GM18498 (cell line): ENCODE data around the gene TCF3.

Experiments
- ATAC-seq: cut with Tn5 transposase; IDR thresholded peaks from one replicate; pipeline ENCODE4 v1.9.1; 2021; ENCODE audit warnings: mild to moderate bottlenecking, moderate library complexity; ENCODE audit not compliant: unreplicated experiment

The TCF3 gene

DNA sequence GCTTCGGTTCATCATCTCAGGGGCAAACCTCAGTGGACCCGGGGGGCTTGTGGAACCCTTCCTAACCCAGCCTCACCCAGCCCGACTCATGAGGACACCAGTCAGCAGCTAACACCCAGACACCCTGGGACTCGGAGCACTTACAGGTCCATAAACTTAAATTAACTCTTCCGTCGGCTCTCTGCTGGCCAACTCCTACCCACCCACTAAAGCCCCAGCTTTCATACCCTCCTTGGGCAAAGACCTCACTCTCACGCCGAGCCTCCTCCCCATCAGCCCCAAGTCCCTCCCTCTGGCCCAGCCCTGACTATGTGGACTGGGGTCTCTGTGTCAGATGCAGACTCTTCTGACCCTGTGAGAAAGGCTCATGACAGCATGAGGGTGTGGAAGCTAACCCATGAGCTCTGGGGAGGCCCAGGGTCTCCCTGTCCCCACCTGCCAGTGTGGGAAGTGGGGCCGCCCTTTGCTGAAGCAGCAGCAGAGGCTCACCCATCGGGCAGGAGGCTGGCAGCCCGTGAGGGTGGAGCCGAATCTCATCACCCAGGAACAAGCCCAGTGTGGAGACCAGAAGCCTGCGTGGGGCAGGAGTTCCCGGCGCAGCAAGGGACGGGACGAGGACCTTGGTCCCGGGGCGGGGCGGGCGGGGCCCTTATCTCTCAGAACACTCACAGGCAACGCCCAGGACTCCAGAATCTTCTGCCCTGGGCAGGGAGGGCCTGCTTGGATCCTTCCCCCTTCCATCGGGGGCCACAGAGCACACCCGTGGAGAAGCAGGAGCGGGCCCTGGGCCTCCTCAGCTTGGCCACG, 19.8 kb downstream of the TCF3 start:
- no peak for ATAC-seq

DNA sequence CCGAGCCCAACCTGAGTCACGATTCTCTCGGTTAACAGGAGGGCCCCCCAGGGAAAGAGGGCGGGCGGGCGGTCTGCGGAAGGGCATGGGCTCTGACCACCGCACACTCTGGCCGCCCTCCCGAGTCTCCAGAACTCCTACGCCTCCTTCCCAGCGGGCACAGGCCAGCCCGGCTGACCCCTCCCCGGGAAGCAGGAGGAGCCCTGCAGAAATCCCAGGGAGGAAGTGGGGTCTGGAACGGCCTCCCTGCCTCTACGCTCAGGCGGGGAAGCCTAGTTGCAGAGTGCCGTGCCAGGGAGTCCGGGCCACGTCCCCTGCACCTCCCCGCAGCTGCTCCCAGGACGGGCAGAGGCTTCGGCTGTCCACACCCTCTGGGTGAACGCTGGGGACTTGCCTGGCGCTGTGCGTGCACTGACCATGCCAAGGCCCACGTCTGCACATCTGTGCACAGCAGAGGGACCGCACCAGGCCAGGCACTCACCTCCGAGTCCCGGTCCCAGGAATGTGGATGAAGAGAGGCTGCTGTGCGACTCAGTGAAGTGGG, 20.8 kb downstream of the TCF3 start:
- no peak for ATAC-seq

DNA sequence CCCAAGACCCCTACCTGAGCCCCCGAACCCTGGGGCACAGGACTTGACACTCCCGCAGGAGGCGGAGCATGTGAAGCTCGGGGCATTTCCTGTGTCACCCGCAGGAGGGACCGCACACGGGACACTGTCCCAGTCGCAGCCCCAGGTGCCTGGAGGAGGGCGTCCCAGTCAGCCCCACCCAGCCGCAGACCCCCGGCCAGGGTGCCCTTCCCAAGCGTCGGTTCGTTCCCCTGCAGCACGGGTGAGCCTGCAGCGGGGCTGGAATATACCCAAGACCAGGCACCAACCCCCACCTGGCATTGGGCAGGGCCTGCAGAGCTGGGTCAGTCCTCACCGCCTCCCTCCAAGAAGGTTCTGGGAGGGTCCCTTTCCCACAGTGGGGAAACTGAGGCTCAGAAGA, 21.6 kb downstream of the TCF3 start:
- ATAC-seq: no peak

DNA sequence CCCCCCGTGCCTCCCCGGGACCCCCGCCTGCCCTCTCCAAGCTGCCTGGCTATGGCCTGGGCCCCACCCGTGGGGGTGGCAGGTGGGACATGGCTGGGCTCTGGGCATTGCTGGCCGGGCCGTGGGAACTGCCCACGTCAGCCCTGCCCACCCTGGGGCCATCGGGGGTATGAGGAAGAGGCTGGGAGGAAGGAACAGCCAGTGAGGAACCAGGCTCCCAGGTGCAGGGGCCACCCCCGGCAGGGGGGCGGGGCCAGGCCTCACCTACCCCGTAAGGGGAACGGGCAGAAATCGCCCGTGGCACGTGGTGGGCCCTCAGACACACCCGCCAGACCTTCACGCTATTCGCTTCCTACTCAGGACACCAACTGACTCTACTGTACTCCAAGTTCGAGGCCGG, 22.4 kb downstream of the TCF3 start:
- ATAC-seq: no peak

DNA sequence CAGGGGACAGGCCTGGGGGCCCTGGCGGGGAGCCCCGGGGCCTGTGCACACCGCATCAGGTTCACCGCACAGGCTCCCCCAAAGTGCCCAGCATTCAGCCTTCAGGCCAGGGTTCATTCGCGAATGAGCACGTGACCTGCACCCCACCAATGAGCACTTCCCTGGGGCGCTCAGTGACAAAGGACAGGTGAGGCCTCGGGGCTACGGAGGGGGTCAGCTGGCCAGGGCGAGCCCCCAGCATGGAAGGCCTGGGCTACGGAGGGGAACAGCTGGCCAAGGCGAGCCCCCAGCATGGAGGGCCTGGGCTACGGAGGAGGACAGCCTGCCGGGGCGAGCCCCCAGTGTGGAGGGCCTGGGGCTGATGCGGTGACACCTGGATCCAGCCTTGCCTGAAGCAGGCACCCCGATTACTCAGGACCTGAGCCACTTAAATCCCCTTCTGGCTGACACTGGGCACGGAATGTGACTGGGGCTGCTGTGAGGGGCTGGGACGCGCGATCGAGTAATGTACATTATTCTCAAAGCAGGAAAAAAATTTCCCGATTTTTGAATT, 23.1 kb downstream of the TCF3 start:
- ATAC-seq: no peak

DNA sequence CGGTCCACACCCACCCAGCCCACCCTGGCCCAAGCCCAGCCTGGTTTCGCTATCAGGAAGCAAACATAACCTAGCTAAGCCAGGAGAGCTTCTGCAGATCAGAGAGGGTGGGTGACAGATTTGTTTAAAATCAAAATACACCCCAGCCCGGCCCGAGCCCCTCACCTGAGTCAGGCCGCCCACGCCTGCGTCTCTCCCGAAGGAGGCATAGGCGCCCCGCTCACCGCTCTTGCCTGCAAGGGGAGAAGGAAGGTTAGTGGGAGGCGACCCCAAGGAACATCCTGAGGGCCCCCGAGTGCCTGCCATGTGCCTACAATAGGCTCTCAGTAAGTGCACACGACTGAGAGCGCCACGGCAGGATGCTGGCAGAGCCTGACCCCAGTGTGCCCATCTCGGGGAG, 25.2 kb downstream of the TCF3 start:
- ATAC-seq: no peak

DNA sequence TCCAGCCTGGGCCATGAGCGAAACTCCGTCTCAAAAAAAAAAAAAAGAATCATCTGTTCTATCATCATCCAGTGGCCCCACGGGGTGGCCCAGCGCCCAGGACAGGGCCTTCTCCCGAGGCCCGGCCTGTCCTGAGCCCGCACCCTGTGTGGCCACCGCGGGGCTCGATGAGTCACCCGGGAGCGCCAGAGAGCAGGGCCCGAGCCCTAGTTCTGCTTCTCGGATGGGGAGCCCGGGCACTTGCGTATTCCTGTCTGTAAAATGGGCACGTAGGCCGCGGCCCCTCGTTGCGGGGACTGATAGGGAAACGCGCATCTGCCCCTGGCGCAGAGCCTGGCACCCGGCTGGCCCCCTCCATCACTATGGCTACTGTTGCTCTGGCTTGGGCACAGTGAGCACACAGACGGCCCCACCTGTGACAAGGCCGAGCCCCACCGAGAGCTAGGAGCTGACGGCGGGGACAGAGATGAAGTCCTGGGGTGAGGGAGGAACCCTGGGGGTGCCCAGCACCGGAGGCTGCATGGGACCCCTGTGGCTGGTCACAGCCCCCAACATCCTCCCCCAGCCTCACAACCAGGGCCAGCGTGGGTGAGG, 25.9 kb downstream of the TCF3 start:
- no peak for ATAC-seq

DNA sequence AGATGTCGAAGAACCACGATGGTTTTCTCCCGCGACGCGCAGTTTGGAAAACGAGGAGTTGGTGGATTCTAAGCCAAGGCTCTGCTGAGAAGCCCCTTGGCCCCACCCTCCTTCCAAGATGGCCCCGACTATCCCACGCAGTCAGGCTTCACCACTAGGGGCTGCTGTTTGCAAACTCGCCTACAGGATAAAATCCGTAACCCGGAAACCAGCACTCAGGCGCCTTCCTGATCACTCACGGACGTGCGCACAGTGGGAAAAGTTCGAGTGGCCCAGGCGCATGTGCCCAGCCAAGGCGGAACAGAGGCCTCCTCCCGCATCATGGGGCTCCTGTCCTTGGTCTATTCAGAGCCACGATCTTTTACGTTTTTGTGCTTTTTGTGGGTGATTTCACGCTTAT, 28.0 kb downstream of the TCF3 start:
- ATAC-seq: no peak

DNA sequence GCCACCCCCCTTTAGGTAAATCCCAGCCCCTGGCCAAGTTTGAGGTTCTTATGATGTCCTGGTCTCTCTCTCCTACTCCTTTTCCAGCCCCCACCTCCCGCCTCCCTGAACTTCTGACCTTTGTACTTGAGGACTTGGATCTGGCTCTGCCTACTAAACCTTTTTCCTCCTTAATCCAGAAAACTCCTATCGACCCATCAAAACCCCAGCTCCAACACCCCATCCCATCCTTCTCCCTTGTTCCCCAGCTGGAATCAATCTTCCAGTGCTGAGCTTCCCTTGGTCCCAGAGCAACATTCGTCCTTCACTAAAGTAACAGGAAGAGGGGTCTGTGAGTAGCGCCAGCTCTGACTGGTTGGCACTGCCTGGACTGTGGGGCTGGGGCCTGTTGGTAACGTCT, 29.9 kb downstream of the TCF3 start:
- no peak for ATAC-seq

DNA sequence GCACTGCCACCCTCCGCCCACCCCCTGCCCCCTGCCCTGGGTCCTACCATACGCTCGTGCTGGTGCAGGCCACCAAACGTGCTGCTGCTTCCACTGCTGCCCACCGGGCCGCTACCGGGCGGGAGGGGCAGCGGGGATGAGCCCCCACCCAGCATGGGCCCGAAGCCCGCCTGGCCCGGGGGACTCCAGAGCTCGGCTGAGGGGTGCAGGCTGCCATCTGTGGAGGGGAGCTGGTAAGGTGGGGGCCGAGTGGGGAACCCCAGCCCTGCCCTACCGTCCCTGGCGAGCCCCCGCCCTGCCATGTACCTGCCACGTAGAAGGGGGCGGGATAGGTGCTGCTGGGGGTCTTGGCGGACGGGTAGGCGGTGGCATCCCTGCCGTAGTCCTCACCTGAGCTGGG, 30.4 kb downstream of the TCF3 start:
- ATAC-seq: no peak

DNA sequence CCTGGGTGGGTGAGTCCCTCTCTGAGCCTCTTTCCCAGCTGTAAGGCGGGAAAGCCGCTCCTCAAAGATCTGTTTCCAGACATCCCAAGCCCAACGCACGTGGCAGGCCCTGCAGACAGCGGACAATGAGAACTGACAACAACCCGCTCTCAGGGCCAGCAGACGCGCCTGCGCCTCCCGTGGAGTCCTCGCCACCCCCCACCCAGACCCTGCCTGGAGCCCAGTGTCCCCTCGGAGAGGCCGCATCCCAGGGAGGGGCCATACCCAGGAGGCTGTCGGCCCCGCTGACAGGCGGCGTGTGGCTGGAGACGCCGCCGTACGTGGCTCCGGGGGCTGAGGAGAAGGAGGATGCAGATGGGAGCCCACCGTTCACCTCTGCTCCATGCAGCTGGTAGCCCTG, 30.8 kb downstream of the TCF3 start:
- ATAC-seq: no peak

DNA sequence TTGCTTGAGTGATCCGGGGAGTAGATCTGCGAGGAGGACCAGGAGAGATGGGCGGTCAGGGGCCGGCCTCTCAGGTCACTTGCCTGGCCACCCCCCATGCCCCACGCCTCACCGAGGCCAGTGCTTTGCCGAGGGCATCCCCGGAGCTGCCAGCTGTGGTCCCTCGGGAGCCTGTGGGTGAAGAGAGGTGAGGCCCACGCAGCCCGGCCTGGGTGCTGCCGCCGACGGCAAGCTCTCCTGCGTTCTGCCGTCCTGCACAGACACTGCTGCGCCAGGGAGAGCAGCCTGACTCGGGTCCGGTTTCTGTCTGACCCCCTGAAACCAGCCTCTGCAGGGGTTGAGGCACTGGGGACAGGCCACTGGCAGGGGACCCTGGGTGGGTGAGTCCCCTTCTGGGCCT, 31.4 kb downstream of the TCF3 start:
- ATAC-seq: no peak

DNA sequence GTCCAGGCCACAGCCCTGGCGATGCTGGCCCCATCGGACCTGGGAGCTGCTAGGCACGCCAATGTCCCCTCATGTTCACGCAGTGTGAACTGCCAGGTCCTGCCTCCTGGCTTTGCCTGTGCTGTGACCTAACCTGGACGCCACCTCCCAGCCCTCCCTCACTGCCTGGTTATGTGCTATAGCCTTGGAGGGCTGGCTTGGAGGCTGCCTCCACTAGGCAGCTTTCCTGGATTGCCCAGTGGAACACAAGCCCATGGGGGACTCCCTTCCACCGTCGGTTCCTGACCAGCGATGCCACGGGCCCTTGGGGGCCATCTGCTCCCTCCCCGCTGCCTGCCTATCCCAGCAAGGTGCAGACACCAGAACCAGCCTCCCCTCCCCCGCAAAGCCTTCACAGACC, 31.9 kb downstream of the TCF3 start:
- ATAC-seq: no peak

DNA sequence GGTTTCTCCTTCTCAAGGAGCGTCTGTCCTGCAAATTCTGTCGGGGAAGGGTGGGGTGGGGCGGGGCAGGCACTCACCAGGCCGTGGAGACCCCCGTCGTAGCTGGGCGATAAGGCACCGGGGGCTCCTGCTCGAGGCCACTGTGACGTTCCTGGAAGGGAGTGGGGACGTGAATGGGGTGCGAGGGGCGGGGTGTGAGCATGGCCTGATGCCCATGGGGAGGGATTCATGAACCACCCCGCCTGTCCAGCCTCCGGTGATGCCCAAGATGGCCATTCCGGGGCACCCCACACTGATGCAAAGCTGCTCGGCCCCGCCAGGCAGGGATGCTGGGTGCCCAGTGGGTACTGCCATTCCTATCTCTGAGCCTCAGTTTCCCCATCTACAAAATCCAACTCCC, 32.7 kb downstream of the TCF3 start:
- no peak for ATAC-seq

DNA sequence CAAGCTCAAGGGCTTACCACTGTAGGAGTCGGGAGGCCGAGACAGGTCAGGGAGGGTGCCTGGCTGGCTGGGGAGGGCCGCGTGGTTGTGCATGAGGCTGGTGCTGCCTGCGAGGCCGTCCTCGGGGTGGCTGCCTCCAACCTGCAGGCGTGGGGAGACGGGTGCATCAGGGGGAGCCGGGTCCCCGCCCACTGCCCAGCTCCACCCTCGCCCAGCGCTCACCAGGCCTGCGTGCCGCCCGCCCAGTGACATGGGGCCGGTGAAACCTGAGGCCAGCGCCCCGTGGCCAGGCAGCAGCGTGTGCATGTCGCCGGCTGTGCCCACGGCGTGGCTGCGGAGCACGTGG, 33.3 kb downstream of the TCF3 start:
- ATAC-seq: no peak

DNA sequence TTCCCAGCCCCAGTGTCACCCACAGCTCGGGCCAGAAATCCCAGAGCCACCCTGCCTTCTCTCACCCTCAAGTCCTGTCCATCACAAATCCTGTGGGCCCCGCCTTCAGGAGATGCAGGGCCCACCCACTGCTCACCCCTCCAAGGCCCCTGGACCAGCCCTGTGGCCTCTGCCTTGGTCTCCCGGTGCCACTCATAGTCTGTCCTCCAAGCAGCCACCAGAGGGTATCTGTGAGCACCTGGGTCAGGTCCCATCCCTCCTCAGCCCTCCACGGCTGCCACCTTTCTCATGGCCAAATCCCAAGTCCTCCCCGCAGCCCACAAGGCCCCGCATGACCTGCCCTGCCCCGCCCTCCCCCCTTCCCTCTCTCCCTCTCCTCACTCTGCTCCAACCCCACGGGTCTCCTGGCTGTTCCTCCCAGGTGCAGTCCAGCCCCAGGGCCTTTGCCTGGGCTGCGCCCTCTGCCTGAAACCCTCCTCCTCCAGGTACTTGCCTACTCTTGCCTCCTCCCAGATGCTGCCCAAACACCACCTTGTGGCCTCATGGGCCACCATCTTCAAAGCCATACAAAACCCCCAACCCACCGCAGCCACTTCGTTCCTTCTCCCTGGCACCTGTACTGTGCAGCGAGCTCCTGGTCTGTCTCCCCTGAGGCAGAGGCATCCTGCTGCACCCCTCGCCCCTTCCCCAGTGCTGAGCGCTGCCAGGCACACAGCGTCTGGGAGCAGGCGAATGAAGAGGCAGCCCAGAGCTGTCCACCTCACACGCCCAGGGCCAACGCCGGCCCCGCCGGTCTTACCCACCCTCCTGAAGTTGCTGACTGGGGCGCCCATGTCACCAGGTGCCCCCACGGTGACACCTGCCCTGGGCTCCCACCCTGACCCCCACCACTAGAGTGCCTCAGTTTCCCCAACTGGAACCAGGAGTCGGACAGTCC, 34.0 kb downstream of the TCF3 start:
- ATAC-seq: no peak

DNA sequence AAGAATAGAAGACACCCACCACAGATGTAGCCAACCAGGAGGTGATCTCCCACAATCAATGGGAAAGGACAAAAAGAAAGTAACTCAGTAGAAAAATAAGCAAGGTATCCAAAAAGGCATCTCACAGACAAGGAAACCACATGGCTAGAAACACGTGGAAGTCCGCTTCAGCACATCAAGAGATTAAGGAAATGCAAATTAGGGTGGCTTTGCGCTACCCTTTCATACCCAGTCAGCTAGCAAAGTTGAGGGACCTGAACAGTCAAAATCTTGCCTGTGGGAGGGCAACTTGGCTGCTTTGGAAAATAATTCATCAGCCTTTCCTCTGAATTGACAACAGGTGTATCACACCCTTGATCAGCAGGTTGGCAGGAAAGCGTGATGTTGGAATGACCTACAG, 35.5 kb downstream of the TCF3 start:
- ATAC-seq: no peak

DNA sequence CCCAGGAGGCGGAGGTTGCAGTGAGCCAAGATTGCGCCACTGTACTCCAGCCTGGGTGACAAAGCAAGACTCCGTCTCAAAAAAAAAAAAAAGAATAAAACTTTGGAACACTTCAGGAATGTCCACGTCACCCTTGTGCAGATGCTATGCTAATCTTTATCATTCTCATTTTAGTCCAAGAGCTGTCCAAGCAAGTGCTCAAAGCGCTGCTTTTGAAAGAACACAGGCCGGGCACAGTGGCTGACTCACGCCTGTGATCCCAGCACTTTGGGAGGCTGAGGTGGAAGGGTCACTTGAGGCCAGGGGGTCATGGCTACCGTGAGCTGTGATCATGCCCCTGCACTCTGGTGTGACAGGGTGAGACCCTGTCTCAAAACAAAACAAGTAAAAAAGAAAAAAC, 36.0 kb downstream of the TCF3 start:
- ATAC-seq: no peak

DNA sequence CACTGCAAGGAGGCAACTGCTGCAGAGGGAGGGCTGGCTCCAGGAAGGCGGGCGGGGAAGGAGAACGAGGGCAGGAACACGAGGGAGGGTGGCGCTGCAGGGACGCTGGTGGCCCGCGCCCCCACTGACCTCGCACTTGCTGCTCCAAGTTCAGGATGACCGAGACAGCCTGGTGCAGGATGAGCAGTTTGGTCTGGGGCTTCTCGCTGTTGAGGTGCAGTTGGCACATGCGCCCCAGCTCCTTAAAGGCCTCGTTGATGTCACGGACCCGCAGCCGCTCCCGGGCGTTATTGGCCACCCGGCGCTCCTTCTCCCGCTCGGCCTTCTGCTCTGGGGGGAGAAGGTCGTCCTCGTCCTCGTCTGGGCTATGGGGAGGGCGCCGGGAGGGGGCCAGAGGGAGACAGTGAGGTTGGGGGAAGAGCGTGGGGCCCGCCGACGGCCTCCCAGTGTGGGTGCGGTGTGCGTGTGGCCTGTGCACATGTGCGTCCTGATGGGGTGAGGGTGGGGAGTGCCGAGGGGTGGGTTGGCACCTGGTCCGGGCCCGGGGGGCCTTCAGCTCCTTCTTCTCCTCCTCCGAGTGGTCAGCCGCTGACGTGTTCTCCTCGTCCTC, 37.2 kb downstream of the TCF3 start:
- no peak for ATAC-seq

DNA sequence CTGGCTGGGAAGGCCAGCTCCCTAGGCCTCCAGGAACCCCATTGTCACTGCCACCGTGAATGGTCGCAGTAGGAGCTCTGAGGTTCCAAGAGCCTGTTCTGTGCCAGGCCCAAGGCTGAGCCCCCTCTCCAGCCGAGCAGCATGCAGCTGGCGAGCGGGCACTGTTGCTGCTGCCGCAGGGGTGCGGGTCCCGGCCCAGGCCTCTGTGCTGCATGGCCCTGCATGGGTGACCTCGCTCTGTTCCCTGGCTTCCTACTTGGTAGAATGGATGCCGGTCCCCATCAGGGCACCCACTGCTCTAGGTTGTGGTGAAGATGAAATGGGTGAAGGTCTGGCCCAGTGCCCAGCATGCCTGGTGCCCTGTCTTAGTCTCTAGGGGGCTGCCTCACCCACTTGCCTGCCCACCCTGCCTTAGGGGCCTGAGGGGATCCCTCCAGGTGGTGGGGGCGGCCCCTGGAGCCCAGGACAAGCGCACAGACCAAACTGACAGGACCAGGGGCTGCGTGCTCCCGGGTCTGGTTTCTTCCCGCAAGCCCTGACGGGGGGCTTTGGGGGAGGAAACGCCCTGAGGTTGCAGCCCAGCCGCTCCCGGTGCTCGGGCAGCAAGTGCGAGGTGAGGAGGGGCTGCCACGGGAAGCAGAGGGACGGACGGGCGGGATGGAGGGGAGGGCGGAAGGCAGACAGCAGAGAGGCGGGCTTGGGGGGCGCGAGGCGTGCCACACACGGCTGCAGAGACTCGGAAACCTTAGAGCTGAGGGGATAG, 38.4 kb downstream of the TCF3 start:
- ATAC-seq: no peak
